Measurements from ENCODE around the gene RPL29.

DNA sequence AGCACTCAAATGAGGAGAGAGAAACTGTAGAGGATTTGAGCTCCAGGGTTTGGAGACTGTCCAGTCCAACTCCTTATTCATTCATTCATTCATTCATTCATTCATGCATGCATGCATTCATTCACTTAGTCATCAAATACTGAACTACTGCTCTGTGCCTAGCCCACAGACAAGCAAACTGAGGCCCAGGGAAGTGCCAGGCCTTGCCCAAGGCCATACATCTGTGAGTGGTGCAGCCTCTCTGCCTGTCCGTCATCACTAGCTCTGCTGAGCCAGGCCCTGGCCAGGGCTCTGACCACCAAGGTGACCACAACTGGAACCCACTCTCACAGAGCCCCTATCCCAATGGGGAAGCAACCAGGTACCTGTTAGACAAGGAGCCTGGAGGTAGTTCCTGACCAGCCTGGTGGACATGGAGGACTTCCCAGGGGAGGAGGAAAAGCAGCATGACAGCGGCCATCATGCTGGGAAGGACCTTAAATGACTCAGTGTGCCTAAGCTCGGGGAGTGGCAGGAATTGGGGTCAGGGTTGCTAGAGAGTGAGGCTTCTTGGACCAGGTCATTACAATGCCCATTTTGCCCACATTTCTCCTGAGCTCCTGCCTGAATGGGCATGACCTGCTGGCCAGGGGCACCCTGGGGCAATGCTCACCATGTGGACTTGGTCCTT, 27.5 kb upstream of the RPL29 start:
- TF ChIP-seq, protein P1, sequence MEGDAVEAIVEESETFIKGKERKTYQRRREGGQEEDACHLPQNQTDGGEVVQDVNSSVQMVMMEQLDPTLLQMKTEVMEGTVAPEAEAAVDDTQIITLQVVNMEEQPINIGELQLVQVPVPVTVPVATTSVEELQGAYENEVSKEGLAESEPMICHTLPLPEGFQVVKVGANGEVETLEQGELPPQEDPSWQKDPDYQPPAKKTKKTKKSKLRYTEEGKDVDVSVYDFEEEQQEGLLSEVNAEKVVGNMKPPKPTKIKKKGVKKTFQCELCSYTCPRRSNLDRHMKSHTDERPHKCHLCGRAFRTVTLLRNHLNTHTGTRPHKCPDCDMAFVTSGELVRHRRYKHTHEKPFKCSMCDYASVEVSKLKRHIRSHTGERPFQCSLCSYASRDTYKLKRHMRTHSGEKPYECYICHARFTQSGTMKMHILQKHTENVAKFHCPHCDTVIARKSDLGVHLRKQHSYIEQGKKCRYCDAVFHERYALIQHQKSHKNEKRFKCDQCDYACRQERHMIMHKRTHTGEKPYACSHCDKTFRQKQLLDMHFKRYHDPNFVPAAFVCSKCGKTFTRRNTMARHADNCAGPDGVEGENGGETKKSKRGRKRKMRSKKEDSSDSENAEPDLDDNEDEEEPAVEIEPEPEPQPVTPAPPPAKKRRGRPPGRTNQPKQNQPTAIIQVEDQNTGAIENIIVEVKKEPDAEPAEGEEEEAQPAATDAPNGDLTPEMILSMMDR (IDR thresholded peaks at IDR 0.05), result no peak
- TF ChIP-seq POLR2A (IDR thresholded peaks at IDR 0.05; ENCODE audit: low read depth) (no peak), POLR2AphosphoS5 (IDR thresholded peaks at IDR 0.05) (no peak)

All from esophagus muscularis mucosa (tissue), 3 donors.